GM10847 (cell line): Measurements from ENCODE around the gene MET.

Experiments used
- POLR2A ChIP-seq: IDR thresholded peaks from 2 replicates; pipeline ENCODE4 v1.6.1; 2011; ENCODE audit not compliant: insufficient read length; ENCODE audit errors: extremely low read depth

Gene MET

GRCh38 chr7:116708861-116709260, 36.9 kb downstream of the MET start:
- no peak for TF ChIP-seq POLR2A

GRCh38 chr7:116709336-116709735, 37.3 kb downstream of the MET start:
- no peak for TF ChIP-seq POLR2A

- no peak for TF ChIP-seq POLR2A
These were observed 38.9 kb downstream of the MET start for GRCh38 chr7:116710764-116711452.

DNA sequence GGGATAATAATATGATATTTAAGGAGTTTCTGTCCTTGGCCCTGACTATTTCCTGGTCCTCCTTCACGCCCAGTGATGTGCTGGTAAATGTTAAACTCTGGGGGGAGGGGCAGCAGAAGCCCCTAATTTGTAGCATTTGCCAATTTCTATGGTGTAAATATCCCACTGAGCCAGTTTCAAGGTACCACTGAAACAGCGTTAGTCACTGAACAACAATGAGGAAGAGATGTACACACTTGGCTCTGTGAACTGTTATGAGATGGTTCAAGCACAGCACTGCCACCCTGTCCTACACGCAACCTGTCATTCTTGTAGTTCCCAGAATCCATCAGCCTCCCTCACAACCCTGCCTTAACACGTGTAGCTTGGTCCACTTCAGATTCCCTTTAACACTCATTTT, 39.8 kb downstream of the MET start:
- TF ChIP-seq POLR2A: no peak

DNA sequence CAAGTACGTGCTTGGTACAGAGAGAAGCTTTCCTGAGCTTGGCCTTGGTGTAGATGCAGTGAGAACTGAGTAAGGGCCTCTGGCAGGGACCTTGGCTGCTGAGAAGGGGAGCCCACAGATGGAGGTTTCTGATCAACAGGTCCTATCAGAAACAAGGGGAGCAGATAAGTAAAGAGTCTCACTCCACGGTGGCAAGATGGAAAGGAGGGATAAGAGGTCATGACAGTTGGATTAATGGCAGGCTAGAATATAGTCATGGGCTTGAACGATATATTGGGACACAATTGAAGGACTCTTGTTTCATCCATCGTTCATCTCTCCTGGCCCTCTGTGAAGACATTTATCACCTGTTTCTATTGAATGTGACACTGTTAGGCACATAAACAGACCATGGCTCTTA, 41.5 kb downstream of the MET start:
- no peak for TF ChIP-seq POLR2A

DNA sequence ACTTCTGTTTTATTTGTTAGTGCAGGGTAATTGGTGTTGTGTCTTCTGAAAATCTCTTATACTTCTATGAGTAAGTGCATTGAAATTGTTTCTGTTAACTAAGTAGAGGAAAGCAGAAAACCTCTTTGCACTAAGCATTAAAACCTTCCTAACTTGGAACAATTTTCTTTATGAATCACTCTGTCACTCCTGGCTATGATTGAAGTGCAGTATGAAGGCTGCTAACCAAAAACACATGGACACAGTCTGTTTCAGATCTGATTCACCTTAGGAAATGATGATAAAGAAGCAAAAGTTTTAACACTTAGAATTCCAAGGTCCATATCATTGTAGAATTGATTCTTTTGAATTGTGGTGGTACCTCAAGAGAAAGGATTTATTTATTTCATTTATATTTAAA, 41.9 kb downstream of the MET start:
- no peak for TF ChIP-seq POLR2A

DNA sequence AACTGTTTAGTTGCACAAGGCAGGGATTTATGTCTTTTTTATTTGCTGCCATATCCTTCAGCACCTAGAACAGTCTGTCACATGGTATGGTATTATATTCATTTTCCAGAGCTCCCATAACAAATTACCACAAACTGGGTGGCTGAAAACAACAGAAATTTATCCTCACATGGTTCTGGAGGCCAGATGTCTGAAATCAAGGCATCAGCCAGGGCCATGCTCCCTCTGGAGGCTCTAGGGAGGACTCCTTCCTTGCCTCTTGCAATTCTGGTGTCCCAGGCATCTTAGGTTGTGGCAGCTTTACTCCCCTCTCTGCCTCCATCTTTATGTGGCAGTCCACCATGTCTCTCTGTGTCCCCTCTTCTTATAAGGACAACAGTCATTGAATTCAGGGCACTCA, 43.1 kb downstream of the MET start:
- no peak for TF ChIP-seq POLR2A

- no peak for TF ChIP-seq POLR2A
These were observed 45.1 kb downstream of the MET start for GRCh38 chr7:116717137-116717536.

DNA sequence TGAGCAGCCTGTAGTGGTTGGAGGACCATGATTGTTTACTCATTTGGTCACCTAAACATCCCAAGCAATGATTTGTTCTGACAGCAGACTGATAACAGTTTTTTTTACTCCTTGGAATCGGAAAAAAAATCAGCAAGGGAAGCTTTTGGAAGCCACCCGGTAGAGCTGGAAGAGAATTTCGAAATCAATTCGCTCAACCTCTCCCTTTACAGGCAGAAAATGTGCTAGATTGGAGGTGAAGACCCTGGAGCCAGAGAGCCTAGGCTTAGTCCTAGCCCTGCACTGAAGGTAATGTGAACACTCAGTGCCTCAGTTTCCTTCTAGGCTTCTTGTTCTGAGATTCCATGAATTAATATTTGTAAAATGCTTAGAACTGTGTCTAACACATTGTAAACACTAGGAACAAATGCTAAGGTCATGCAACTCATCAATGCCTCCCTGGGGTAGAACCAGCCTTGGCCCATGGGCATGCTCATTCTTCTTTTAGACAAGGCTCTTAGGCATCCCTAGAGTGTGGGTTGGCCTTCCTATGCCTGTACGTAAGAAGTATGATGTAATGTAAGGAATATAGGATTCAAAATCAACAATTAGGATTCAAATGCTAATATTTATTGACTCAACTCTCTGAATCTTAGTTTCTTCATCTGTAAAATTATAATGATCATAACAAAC, 52.7 kb downstream of the MET start:
- TF ChIP-seq POLR2A: no peak

DNA sequence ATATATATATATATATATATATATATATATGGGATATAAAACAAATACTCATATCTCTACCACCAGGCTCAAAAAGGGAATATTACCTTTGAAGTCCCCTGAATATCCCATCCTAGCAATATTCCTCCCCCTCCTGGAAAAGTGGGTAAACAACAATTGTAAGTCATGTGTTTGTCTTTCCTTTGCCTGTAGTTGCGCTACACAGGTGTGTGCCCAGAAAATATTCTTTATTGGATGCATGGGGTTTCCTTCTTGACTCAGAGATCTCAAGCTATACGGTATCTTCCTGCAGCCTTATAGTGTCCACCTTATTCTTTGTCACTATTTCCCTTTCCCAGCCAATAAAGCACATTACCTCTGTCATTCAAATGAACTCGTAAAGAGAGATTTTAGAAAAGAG, 54.2 kb downstream of the MET start:
- TF ChIP-seq POLR2A: no peak

DNA sequence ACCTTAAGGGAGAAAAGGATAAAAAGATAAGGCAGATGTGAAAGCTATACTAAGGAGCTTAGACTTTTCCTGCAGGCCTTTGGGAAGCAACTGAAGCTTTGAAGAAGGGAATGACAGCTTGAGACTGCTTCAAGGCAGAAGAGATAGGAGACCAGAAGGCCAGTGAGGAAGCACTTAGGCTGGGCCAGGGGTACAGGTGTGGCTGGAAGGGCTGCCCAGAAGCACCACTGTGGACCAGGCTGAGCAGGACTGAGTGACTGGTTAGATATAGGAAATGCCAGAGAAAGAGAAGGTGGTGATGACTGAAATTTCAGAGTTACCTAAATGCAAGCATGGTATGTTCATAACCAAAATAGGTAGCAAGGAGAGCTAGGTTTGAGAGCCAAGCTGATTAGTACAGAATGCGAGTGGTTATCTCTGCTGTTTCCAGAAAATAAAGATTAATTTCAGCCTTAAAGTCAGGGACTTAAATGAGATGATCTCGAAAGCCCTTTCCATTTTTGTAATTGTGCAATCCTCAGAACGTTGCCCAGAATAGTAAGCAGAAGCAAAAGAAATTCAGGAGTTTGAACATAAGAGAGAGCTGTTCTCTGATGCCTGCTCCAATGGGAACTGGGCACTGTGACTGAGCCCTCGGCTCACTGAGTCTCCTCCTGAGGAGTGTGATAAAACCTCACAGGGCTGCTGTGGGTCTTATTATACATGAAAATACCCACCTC, 54.9 kb downstream of the MET start:
- no peak for TF ChIP-seq POLR2A

GRCh38 chr7:116727432-116728009, 55.5 kb downstream of the MET start:
- no peak for TF ChIP-seq POLR2A

- no peak for TF ChIP-seq POLR2A
These were observed 56.4 kb downstream of the MET start for GRCh38 chr7:116728413-116728812.

DNA sequence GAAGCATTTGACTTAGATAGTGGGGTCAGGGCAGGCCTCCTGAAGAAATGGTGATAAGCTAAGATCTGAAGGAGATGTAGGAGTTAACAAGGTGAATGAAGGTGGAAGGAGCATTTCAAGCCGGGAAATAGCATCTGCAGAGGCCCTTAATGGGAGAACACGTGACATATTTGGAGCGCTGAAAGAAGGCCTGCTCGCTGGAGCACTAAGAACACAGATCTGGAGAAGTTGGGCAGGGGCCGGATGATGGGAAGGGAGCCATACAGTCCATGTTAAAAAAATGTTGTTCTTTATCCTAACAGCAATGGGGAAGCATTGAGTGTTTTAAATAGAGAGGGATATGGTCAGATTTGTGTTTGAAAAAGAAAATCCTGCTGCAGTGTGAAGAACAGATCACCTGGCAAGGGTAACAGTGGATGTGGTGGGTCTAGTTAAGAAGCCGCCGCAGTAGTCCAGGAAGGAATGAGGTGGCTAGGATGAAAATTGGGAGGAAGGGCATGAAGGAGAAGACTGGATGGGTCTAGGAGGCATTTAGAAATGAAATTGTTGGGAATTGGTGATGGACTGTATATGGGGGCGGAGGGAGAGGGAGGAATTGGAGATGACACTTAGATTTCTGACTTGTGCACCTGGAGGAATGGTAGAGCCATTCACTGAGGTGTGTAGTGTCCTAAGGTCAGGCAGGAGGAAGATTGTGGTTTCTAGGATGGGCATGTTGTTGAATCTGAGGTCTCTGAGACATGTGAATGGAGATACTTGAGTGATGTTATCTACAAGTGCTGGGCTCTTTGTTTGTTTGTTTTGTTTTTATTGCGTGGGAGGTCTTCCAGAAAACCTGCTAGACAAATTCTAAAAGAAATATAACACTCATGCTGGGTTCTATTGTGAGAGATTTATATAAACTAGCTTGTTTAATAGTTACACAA, 58.4 kb downstream of the MET start:
- TF ChIP-seq POLR2A: no peak

DNA sequence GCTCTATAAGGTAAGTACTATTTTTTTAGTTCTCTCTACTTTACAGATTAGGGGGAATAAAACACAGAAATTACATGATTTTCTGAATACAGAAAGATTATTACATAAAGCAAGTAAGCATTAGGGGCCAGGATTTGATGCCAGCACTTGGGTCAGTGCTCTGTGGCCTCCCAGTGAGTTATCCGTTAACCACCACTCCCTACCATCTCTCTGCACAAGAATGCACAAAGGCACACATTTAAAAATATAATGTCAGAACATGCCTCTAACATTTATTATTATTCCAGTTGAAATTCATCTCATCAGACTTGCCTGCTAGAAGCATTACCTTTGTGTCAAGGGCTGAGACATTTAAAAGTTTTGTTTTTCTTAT, 59.0 kb downstream of the MET start:
- no peak for TF ChIP-seq POLR2A
